Type B pancreatic cell (in vitro differentiated cells): ENCODE measurements around the gene ADGRG2. TPM values are rescaled to one million over a fixed set of nuclear protein-coding genes. Genes with fewer than 3 reads are reported as not detected.
A peak's percentile ranks its signal among the peaks of the same experiment; 100 is the strongest.

Source experiments
- DNase-seq: peaks from one replicate; pipeline ENCODE4 v3.0.0; 2021; ENCODE audit warnings: mixed read lengths; ENCODE audit not compliant: unreplicated experiment; ENCODE audit errors: extremely low spot score
- H3K27ac Mint-ChIP-seq: 2 replicates; pipeline ENCODE4 v1.8.0; 2021; ENCODE audit warnings: mild to moderate bottlenecking, mixed read lengths
- H3K27me3 Mint-ChIP-seq: 2 replicates; pipeline ENCODE4 v1.8.0; 2021; ENCODE audit warnings: mixed read lengths
- H3K36me3 Mint-ChIP-seq: 2 replicates; pipeline ENCODE4 v1.8.0; 2021; ENCODE audit warnings: mixed read lengths
- H3K4me1 Mint-ChIP-seq: one replicate; pipeline ENCODE4 v1.8.0; 2021; ENCODE audit warnings: mixed read lengths; ENCODE audit not compliant: unreplicated experiment
- H3K4me3 Mint-ChIP-seq: 2 replicates; pipeline ENCODE4 v1.8.0; 2021; ENCODE audit warnings: mild to moderate bottlenecking, mixed read lengths
- H3K9me3 Mint-ChIP-seq: 2 replicates; pipeline ENCODE4 v1.8.0; 2021; ENCODE audit warnings: mixed read lengths
- CTCF ChIP-seq: fragments of 200-600 bp; sonication (generic); conservative IDR thresholded peaks from 2 replicates; pipeline ENCODE4 v1.5.0; 2021; ENCODE audit warnings: antibody characterized with exemption, mild to moderate bottlenecking
- total RNA-seq: library from RNA; stranded (reverse); gene quantifications from 2 replicates; pipeline ENCODE4 v1.2.1, GENCODE V29; 2021; ENCODE audit warnings: low replicate concordance

ADGRG2 gene
- total RNA-seq, 1 donor from 2014 or later: 2.4 TPM

- Mint-ChIP-seq H3K27me3 (no peaks in the 10 kb centered on the region), H3K27ac (no peak overlapping the region), H3K36me3 (no peaks in the 10 kb centered on the region), H3K9me3 (no peaks in the 10 kb centered on the region), H3K4me1 (no peaks in the 10 kb centered on the region), H3K4me3 (no peak overlapping the region)
- no peak for DNase-seq
- TF ChIP-seq CTCF: no peak
Measured at GRCh38 chrX:19005909-19006308, 116.4 kb downstream of the ADGRG2 start.

- Mint-ChIP-seq H3K36me3 (no peaks in the 10 kb centered on the region), H3K4me3 (no peak overlapping the region), H3K9me3 (no peaks in the 10 kb centered on the region), H3K27me3 (no peaks in the 10 kb centered on the region), H3K27ac (no peak overlapping the region), H3K4me1 (no peaks in the 10 kb centered on the region)
- TF ChIP-seq CTCF: no peak
- no peak for DNase-seq
Measured at GRCh38 chrX:19003756-19004155, 118.5 kb downstream of the ADGRG2 start.

- no peak for TF ChIP-seq CTCF
- H3K9me3 Mint-ChIP-seq: no peaks in the 10 kb centered on the region
- peaks cover 5% of the 10 kb centered on the region for H3K4me1 Mint-ChIP-seq
- no peaks in the 10 kb centered on the region for H3K36me3 Mint-ChIP-seq
- no peak for DNase-seq
- H3K27me3 Mint-ChIP-seq: no peaks in the 10 kb centered on the region
- H3K27ac Mint-ChIP-seq: no peak overlapping the region
- no peak overlapping the region for H3K4me3 Mint-ChIP-seq
Measured at GRCh38 chrX:18998653-18999052, 123.6 kb downstream of the ADGRG2 start.

- Mint-ChIP-seq H3K4me3 (no peak overlapping the region), H3K27ac (no peak overlapping the region), H3K36me3 (no peaks in the 10 kb centered on the region), H3K27me3 (no peaks in the 10 kb centered on the region), H3K4me1 (peaks cover 5% of the 10 kb centered on the region), H3K9me3 (no peaks in the 10 kb centered on the region)
- DNase-seq: no peak
- no peak for TF ChIP-seq CTCF
Measured at GRCh38 chrX:18997916-18998315, 124.4 kb downstream of the ADGRG2 start.

GRCh38 chrX:18996536-18996935 lies 125.7 kb downstream of the ADGRG2 start:
- no peak for DNase-seq
- Mint-ChIP-seq H3K4me1 (peaks cover 5% of the 10 kb centered on the region), H3K9me3 (no peaks in the 10 kb centered on the region), H3K27me3 (no peaks in the 10 kb centered on the region), H3K36me3 (no peaks in the 10 kb centered on the region), H3K27ac (no peak overlapping the region), H3K4me3 (no peak overlapping the region)
- TF ChIP-seq CTCF: no peak

- H3K27ac Mint-ChIP-seq: peak overlapping the region; percentile 90
- no peaks in the 10 kb centered on the region for H3K9me3 Mint-ChIP-seq
- H3K4me3 Mint-ChIP-seq: peak overlapping the region; percentile 72
- DNase-seq: no peak
- H3K36me3 Mint-ChIP-seq: no peaks in the 10 kb centered on the region
- TF ChIP-seq CTCF: no peak
- H3K4me1 Mint-ChIP-seq: peaks cover 5% of the 10 kb centered on the region
- H3K27me3 Mint-ChIP-seq: no peaks in the 10 kb centered on the region
Measured at GRCh38 chrX:18995221-18995620, 127.0 kb downstream of the ADGRG2 start.
